Mesothelial cell of epicardium (in vitro differentiated cells): Measurements from ENCODE around the gene IL17RB. TPM values are rescaled to one million over a fixed set of nuclear protein-coding genes. Genes with fewer than 3 reads are reported as not detected.
A peak's percentile ranks its signal among the peaks of the same experiment; 100 is the strongest.

Source experiments
- DNase-seq, 2 experiments: peaks; one replicate each; pipeline ENCODE4 v3.0.0; 2021; ENCODE audit warnings: low spot score in 2 of 2; ENCODE audit not compliant: unreplicated experiment in 2 of 2
- H3K27ac Mint-ChIP-seq: 2 replicates; pipeline ENCODE4 v1.8.0; 2021; ENCODE audit warnings: mixed read lengths
- H3K27me3 Mint-ChIP-seq: 2 replicates; pipeline ENCODE4 v1.8.0; 2021; ENCODE audit warnings: low read depth, mixed read lengths
- H3K36me3 Mint-ChIP-seq: 2 replicates; pipeline ENCODE4 v1.8.0; 2021; ENCODE audit warnings: mixed read lengths
- H3K4me1 Mint-ChIP-seq: 2 replicates; pipeline ENCODE4 v1.8.0; 2021; ENCODE audit warnings: mixed read lengths
- H3K4me3 Mint-ChIP-seq: 2 replicates; pipeline ENCODE4 v1.8.0; 2021; ENCODE audit warnings: mild to moderate bottlenecking, moderate library complexity, mixed read lengths
- H3K9me3 Mint-ChIP-seq: 2 replicates; pipeline ENCODE4 v1.8.0; 2021; ENCODE audit warnings: mixed read lengths
- total RNA-seq: library from RNA; stranded (reverse); gene quantifications from 3 replicates; pipeline ENCODE4 v1.2.1, GENCODE V29; 2021
- TF ChIP-seq, protein P1 (sequence below): fragments of 200-600 bp; sonication (generic); IDR thresholded peaks from one replicate; pipeline ENCODE4 v1.5.0; 2021; ENCODE audit warnings: antibody characterized with exemption; ENCODE audit not compliant: unreplicated experiment

Gene IL17RB
- total RNA-seq, 1 donor from 2014 or later = 1.4 TPM

- TF ChIP-seq, protein P1, sequence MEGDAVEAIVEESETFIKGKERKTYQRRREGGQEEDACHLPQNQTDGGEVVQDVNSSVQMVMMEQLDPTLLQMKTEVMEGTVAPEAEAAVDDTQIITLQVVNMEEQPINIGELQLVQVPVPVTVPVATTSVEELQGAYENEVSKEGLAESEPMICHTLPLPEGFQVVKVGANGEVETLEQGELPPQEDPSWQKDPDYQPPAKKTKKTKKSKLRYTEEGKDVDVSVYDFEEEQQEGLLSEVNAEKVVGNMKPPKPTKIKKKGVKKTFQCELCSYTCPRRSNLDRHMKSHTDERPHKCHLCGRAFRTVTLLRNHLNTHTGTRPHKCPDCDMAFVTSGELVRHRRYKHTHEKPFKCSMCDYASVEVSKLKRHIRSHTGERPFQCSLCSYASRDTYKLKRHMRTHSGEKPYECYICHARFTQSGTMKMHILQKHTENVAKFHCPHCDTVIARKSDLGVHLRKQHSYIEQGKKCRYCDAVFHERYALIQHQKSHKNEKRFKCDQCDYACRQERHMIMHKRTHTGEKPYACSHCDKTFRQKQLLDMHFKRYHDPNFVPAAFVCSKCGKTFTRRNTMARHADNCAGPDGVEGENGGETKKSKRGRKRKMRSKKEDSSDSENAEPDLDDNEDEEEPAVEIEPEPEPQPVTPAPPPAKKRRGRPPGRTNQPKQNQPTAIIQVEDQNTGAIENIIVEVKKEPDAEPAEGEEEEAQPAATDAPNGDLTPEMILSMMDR = no peak
- no peak for DNase-seq
- Mint-ChIP-seq H3K27me3 (no peaks in the 10 kb centered on the region), H3K4me1 (no peaks in the 10 kb centered on the region), H3K36me3 (peaks cover 40% of the 10 kb centered on the region), H3K27ac (no peak overlapping the region), H3K4me3 (no peak overlapping the region), H3K9me3 (no peaks in the 10 kb centered on the region)
Observed at GRCh38 chr3:53862241-53862640, 15.9 kb downstream of the IL17RB start.

GRCh38 chr3:53863145-53863544 is 16.8 kb downstream of the IL17RB start:
- DNase-seq = no peak
- Mint-ChIP-seq H3K27ac (no peak overlapping the region), H3K4me1 (no peaks in the 10 kb centered on the region), H3K27me3 (no peaks in the 10 kb centered on the region), H3K36me3 (peaks cover 41% of the 10 kb centered on the region), H3K4me3 (no peak overlapping the region), H3K9me3 (no peaks in the 10 kb centered on the region)
- TF ChIP-seq, protein P1 = no peak

DNA sequence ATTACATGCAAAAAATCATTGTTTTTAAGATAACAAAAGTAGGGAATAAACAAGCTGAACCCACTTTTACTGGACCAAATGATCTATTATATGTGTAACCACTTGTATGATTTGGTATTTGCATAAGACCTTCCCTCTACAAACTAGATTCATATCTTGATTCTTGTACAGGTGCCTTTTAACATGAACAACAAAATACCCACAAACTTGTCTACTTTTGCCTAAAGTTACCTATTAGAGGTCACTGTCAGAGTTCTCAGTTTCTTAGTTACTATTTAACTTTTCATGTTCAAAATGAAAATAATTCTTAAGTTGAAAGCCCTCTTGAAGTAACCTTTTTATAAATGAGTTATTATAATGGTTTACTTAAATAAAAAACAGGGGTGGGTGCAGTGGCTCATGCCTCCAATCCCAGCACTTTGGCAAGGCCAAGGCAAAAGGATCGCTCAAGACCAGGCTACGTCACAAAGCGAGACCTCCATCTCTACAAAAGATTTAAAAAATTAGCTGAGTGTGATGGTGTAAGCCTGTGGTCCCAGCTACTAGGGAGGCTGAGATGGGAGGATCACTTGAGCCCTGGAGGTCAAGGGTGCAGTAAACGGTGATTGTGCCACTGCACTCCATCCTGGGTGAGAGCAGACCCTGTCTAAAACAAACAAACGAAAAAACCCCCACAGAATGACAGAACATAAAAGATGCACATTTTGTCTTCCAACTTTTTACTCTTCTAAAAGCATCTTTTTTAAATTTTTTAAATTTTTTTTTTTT is 19.5 kb downstream of the IL17RB start:
- TF ChIP-seq, protein P1 = no peak
- Mint-ChIP-seq H3K27me3 (no peaks in the 10 kb centered on the region), H3K4me3 (no peak overlapping the region), H3K4me1 (no peaks in the 10 kb centered on the region), H3K36me3 (peaks cover 50% of the 10 kb centered on the region), H3K27ac (no peak overlapping the region), H3K9me3 (no peaks in the 10 kb centered on the region)
- DNase-seq = no peak

GRCh38 chr3:53880396-53881345 is 34.3 kb downstream of the IL17RB start:
- Mint-ChIP-seq H3K36me3 (peaks cover 35% of the 10 kb centered on the region), H3K4me3 (peak overlapping the region; percentile 98), H3K27me3 (no peaks in the 10 kb centered on the region), H3K9me3 (no peaks in the 10 kb centered on the region), H3K27ac (peak overlapping the region; percentile 97), H3K4me1 (peaks cover 17% of the 10 kb centered on the region)
- TF ChIP-seq, protein P1 = no peak
- DNase-seq = no peak

GRCh38 chr3:53881691-53882593 is 35.6 kb downstream of the IL17RB start, which contains the start of gene ACTR8:
ACTR8 (minus strand) TSS chr3:53882152; CDS start chr3:53882101, 51 bp downstream.
- Mint-ChIP-seq H3K4me3 (peak within 1 kb of the TSS; percentile 98), H3K27me3 (no peaks in the 10 kb centered on the region), H3K36me3 (peaks cover 28% of the 10 kb centered on the region), H3K27ac (peak within 1 kb of the TSS; percentile 97), H3K9me3 (no peaks in the 10 kb centered on the region), H3K4me1 (peaks cover 17% of the 10 kb centered on the region)
- DNase-seq = peak; percentile 75 to 88
- TF ChIP-seq, protein P1 = no peak
